HEK293 (cell line): Measurements from ENCODE around the gene TRIM23.

Source experiments
- BCL11B ChIP-seq: fragments of 450-650 bp; formaldehyde crosslinking; IDR thresholded peaks from 2 replicates; pipeline ENCODE4 v1.5.1; 2016; ENCODE audit warnings: low read depth, missing biosample characterization, missing genetic modification characterization
- FEZF1 ChIP-seq: fragments of 450-650 bp; formaldehyde crosslinking; IDR thresholded peaks from 2 replicates; pipeline ENCODE4 v1.5.1; 2016; ENCODE audit warnings: missing biosample characterization, missing genetic modification characterization
- GLI4 ChIP-seq: fragments of 450-650 bp; formaldehyde crosslinking; IDR thresholded peaks from 2 replicates; pipeline ENCODE4 v1.5.1; 2016; ENCODE audit warnings: missing biosample characterization, missing genetic modification characterization
- GLIS2 ChIP-seq: fragments of 450-650 bp; formaldehyde crosslinking; IDR thresholded peaks from 2 replicates; pipeline ENCODE4 v1.5.1; 2016; ENCODE audit warnings: missing biosample characterization, missing genetic modification characterization
- PRDM10 ChIP-seq: fragments of 450-650 bp; formaldehyde crosslinking; IDR thresholded peaks from 2 replicates; pipeline ENCODE4 v1.5.1; 2016; ENCODE audit warnings: missing biosample characterization, missing genetic modification characterization
- PRDM4 ChIP-seq: fragments of 450-650 bp; formaldehyde crosslinking; IDR thresholded peaks from 2 replicates; pipeline ENCODE4 v1.5.1; 2017; ENCODE audit warnings: missing biosample characterization, missing genetic modification characterization
- REPIN1 ChIP-seq: fragments of 450-650 bp; formaldehyde crosslinking; IDR thresholded peaks from 2 replicates; pipeline ENCODE4 v1.5.1; 2017; ENCODE audit warnings: missing biosample characterization, missing genetic modification characterization, low read depth
- SCRT2 ChIP-seq: fragments of 450-650 bp; formaldehyde crosslinking; IDR thresholded peaks from 2 replicates; pipeline ENCODE4 v1.5.1; 2016; ENCODE audit warnings: missing biosample characterization, missing genetic modification characterization
- ZBTB49 ChIP-seq: fragments of 450-650 bp; formaldehyde crosslinking; IDR thresholded peaks from 2 replicates; pipeline ENCODE4 v1.5.1; 2016; ENCODE audit warnings: missing biosample characterization, missing genetic modification characterization, low read depth
- ZNF202 ChIP-seq: fragments of 450-650 bp; formaldehyde crosslinking; IDR thresholded peaks from 2 replicates; pipeline ENCODE4 v1.5.1; 2016; ENCODE audit warnings: missing biosample characterization, missing genetic modification characterization, borderline replicate concordance
- ZNF223 ChIP-seq: fragments of 450-650 bp; formaldehyde crosslinking; IDR thresholded peaks from 2 replicates; pipeline ENCODE4 v1.5.1; 2016; ENCODE audit warnings: missing biosample characterization, missing genetic modification characterization
- ZNF292 ChIP-seq: fragments of 450-650 bp; formaldehyde crosslinking; IDR thresholded peaks from 2 replicates; pipeline ENCODE4 v1.5.1; 2016; ENCODE audit warnings: low read depth, missing biosample characterization, missing genetic modification characterization, borderline replicate concordance
- ZNF324 ChIP-seq: fragments of 450-650 bp; formaldehyde crosslinking; IDR thresholded peaks from 2 replicates; pipeline ENCODE4 v1.5.1; 2016; ENCODE audit warnings: missing biosample characterization, missing genetic modification characterization
- ZNF366 ChIP-seq: fragments of 450-650 bp; formaldehyde crosslinking; conservative IDR thresholded peaks from 2 replicates; pipeline ENCODE4 v1.5.1; 2016; ENCODE audit warnings: missing biosample characterization, missing genetic modification characterization
- ZNF423 ChIP-seq: fragments of 450-650 bp; formaldehyde crosslinking; IDR thresholded peaks from 2 replicates; pipeline ENCODE4 v1.5.1; 2016; ENCODE audit warnings: missing biosample characterization, missing genetic modification characterization
- ZNF473 ChIP-seq: fragments of 450-650 bp; formaldehyde crosslinking; IDR thresholded peaks from 2 replicates; pipeline ENCODE4 v1.5.1; 2017; ENCODE audit warnings: missing biosample characterization, missing genetic modification characterization
- ZNF513 ChIP-seq: fragments of 450-650 bp; IDR thresholded peaks from 2 replicates; pipeline ENCODE4 v1.5.1; 2018; ENCODE audit warnings: missing biosample characterization, missing genetic modification characterization
- ZNF514 ChIP-seq: fragments of 450-650 bp; formaldehyde crosslinking; IDR thresholded peaks from 2 replicates; pipeline ENCODE4 v1.5.1; 2016; ENCODE audit warnings: missing biosample characterization, missing genetic modification characterization
- ZNF548 ChIP-seq: fragments of 450-650 bp; formaldehyde crosslinking; IDR thresholded peaks from 2 replicates; pipeline ENCODE4 v1.5.1; 2016; ENCODE audit warnings: missing biosample characterization, missing genetic modification characterization
- ZNF585B ChIP-seq: fragments of 450-650 bp; formaldehyde crosslinking; IDR thresholded peaks from 2 replicates; pipeline ENCODE4 v1.5.1; 2016; ENCODE audit warnings: missing biosample characterization, missing genetic modification characterization
- ZNF610 ChIP-seq: fragments of 450-650 bp; formaldehyde crosslinking; IDR thresholded peaks from 2 replicates; pipeline ENCODE4 v1.5.1; 2016; ENCODE audit warnings: missing biosample characterization, missing genetic modification characterization, borderline replicate concordance
- ZNF623 ChIP-seq: fragments of 450-650 bp; formaldehyde crosslinking; IDR thresholded peaks from 2 replicates; pipeline ENCODE4 v1.5.1; 2016; ENCODE audit warnings: missing biosample characterization, missing genetic modification characterization
- ZNF701 ChIP-seq: fragments of 450-650 bp; formaldehyde crosslinking; IDR thresholded peaks from 2 replicates; pipeline ENCODE4 v1.5.1; 2016; ENCODE audit warnings: missing biosample characterization, missing genetic modification characterization
- ZNF830 ChIP-seq: fragments of 450-650 bp; IDR thresholded peaks from 2 replicates; pipeline ENCODE4 v1.5.0; 2018; ENCODE audit warnings: missing biosample characterization, missing genetic modification characterization, low read depth, mild to moderate bottlenecking, moderate library complexity
- ZNF837 ChIP-seq: fragments of 450-650 bp; formaldehyde crosslinking; IDR thresholded peaks from 2 replicates; pipeline ENCODE4 v1.5.1; 2016; ENCODE audit warnings: missing biosample characterization, missing genetic modification characterization
- TF ChIP-seq, protein P1 (sequence below): fragments of 450-650 bp; formaldehyde crosslinking; IDR thresholded peaks from 2 replicates; pipeline ENCODE4 v1.5.1; 2016; ENCODE audit warnings: missing biosample characterization, missing genetic modification characterization, borderline replicate concordance

The TRIM23 gene

GRCh38 chr5:65624571-65625555 lies 730 bp upstream of the TRIM23 start, which contains the start of the genes SHLD3 and TRAPPC13 (continued):
- no peak for TF ChIP-seq PRDM4 (tag by site-specific recombination)
- TF ChIP-seq GLIS2 (tag by site-specific recombination), result no peak
- peak; percentile 25; the same call in 1 of the 2 replicates for TF ChIP-seq SCRT2
- peak; percentile 94 for TF ChIP-seq PRDM10 (tag by site-specific recombination)
- no peak for TF ChIP-seq BCL11B (tag by site-specific recombination)
- TF ChIP-seq ZNF473 (tag by site-specific recombination), result no peak
- TF ChIP-seq ZNF223, result 0 out of 2 replicates have a peak, but pooled peaks have one; percentile 22
- TF ChIP-seq, protein P1, sequence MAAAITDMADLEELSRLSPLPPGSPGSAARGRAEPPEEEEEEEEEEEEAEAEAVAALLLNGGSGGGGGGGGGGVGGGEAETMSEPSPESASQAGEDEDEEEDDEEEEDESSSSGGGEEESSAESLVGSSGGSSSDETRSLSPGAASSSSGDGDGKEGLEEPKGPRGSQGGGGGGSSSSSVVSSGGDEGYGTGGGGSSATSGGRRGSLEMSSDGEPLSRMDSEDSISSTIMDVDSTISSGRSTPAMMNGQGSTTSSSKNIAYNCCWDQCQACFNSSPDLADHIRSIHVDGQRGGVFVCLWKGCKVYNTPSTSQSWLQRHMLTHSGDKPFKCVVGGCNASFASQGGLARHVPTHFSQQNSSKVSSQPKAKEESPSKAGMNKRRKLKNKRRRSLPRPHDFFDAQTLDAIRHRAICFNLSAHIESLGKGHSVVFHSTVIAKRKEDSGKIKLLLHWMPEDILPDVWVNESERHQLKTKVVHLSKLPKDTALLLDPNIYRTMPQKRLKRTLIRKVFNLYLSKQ (tag by site-specific recombination), result no peak
- TF ChIP-seq ZNF701 (tag by site-specific recombination), result no peak
- 0 out of 2 replicates have a peak, but pooled peaks have one; percentile 47 for TF ChIP-seq ZNF324 (tag by site-specific recombination)
- no peak for TF ChIP-seq ZNF423
- 0 out of 2 replicates have a peak, but pooled peaks have one; percentile 6 for TF ChIP-seq ZNF513
- TF ChIP-seq ZNF623, result no peak
- TF ChIP-seq ZNF292 (tag by site-specific recombination), result no peak
- TF ChIP-seq ZBTB49, result no peak
- no peak for TF ChIP-seq FEZF1 (tag by site-specific recombination)
- TF ChIP-seq ZNF202 (tag by site-specific recombination), result no peak
- TF ChIP-seq ZNF585B, result no peak
- TF ChIP-seq REPIN1 (tag by site-specific recombination), result peak; percentile 96
- TF ChIP-seq ZNF830 (tag by site-specific recombination), result no peak
- no peak for TF ChIP-seq ZNF837 (tag by site-specific recombination)
- TF ChIP-seq ZNF514, result no peak
- TF ChIP-seq ZNF548, result no peak
- TF ChIP-seq ZNF366, result no peak
- no peak for TF ChIP-seq ZNF610 (tag by site-specific recombination)
- no peak for TF ChIP-seq GLI4
